K562 (cell line): Measurements from ENCODE around the gene IGF2R. TPM values are rescaled to one million over a fixed set of nuclear protein-coding genes. Genes with fewer than 3 reads are reported as not detected.

Experiments used
- ATAC-seq: fragments of 200-7000 bp; cut with Tn5 transposase; 3 replicates; pipeline ENCODE4 v1.9.1; 2020; ENCODE audit warnings: moderate library complexity
- BruUV-seq: library from RNA; stranded (reverse); fragments of 400-500 nt; replicated peaks from 2 replicates; lab custom pipeline; 2021; lab: Mats Ljungman, UMichigan
- CTCF ChIA-PET: fragments of 300-600 bp; formaldehyde crosslinking; extraction: SDS; loops from one replicate; lab custom pipeline; 2021; ENCODE audit warnings: low intra/inter-chr PET ratio; lab: Yijun Ruan, JAX
- POLR2A ChIA-PET: fragments of 300-600, 350-650 bp; sonication (Branson Sonifier 250); formaldehyde crosslinking; extraction: SDS; loops from one replicate; lab custom pipeline; 2021; ENCODE audit warnings: antibody characterized with exemption, inconsistent platforms; lab: Yijun Ruan, JAX
- DNase-seq, 4 experiments: peaks; one replicate each; pipeline versions ENCODE4 v3.0.0 to v3.0.0-alpha.2; 2011 to 2018; ENCODE audit warnings: low spot score in 3 of 4, mixed read lengths in 3 of 4; ENCODE audit errors: extremely low read depth in 1 of 4
- FAIRE-seq: peaks from 2 replicates; lab custom pipeline; 2011; peaks lifted over from hg19 to GRCh38; lab: Jason Lieb, UNC
- H2AFZ ChIP-seq: 2 replicates; pipeline ENCODE4 v1.6.0; 2011; ENCODE audit warnings: low read depth, low read length, control low read depth, inconsistent platforms
- H3K27ac ChIP-seq: fragments of 200-600 bp; 3 replicates; pipeline ENCODE4 v1.8.0; 2011; ENCODE audit warnings: low read depth, mild to moderate bottlenecking, control low read depth, inconsistent platforms, low read length, moderate library complexity, mixed read lengths; ENCODE audit errors: extremely low read depth
- H3K27me3 ChIP-seq, 2 experiments: fragments of 300-600 bp in 1 of 2; 2 replicates in 1 of 2; 3 replicates in 1 of 2; pipeline versions ENCODE4 v1.6.0 to v1.8.0; 2011; ENCODE audit warnings: inconsistent platforms in 2 of 2, low read length in 2 of 2, mild to moderate bottlenecking in 1 of 2, mixed read lengths in 1 of 2, moderate library complexity in 1 of 2; ENCODE audit not compliant: control insufficient read depth in 2 of 2, insufficient read depth in 2 of 2
- H3K36me3 ChIP-seq: fragments of 300-600 bp; 3 replicates; pipeline ENCODE4 v1.8.0; 2011; ENCODE audit warnings: mild to moderate bottlenecking, low read length, inconsistent platforms; ENCODE audit not compliant: control insufficient read depth, insufficient read depth
- H3K4me1 ChIP-seq, 2 experiments: fragments of 200-600 bp in 1 of 2; replicated peaks in 1 of 2; 2 replicates in 1 of 2; 3 replicates in 1 of 2; pipeline versions ENCODE4 v1.5.1 to v1.8.0; 2011; ENCODE audit warnings: inconsistent platforms in 2 of 2, low read length in 2 of 2, mild to moderate bottlenecking in 1 of 2, mixed read lengths in 1 of 2, moderate library complexity in 1 of 2; ENCODE audit not compliant: control insufficient read depth in 2 of 2, insufficient read depth in 2 of 2
- H3K4me2 ChIP-seq: 2 replicates; pipeline ENCODE4 v1.6.1; 2011; ENCODE audit warnings: low read length, control low read depth, inconsistent platforms, mixed read lengths; ENCODE audit not compliant: insufficient read depth
- H3K4me3 ChIP-seq: fragments of 200-600 bp; sonication (generic), shearing (Covaris generic); 2 replicates; pipeline ENCODE4 v1.5.1; 2016; ENCODE audit warnings: control low read depth, inconsistent platforms
- H3K79me2 ChIP-seq: fragments of 200-600 bp; 3 replicates; pipeline ENCODE4 v1.8.0; 2011; ENCODE audit warnings: low read length, inconsistent platforms; ENCODE audit not compliant: control insufficient read depth, insufficient read depth
- H3K9ac ChIP-seq, 2 experiments: 2 replicates each; pipeline versions ENCODE4 v1.6.0 to v1.6.1; 2011; ENCODE audit warnings: low read depth in 2 of 2, low read length in 2 of 2, control low read depth in 1 of 2, inconsistent platforms in 1 of 2, mild to moderate bottlenecking in 1 of 2, mixed read lengths in 1 of 2; ENCODE audit not compliant: insufficient read depth in 1 of 2
- H3K9me1 ChIP-seq: one replicate; pipeline ENCODE4 v1.6.0; 2011; ENCODE audit warnings: inconsistent platforms, mild to moderate bottlenecking, low read length, moderate library complexity; ENCODE audit not compliant: control insufficient read depth, insufficient read depth
- H3K9me3 ChIP-seq: replicated peaks from 2 replicates; pipeline ENCODE4 v1.5.1; 2011; ENCODE audit warnings: low read depth, low read length, inconsistent platforms; ENCODE audit not compliant: control insufficient read depth, insufficient read depth
- H4K20me1 ChIP-seq: replicated peaks from 2 replicates; pipeline ENCODE4 v1.6.1; 2011; ENCODE audit warnings: low read length, inconsistent platforms, mixed read lengths; ENCODE audit not compliant: control insufficient read depth, insufficient read depth
- HNRNPUL1 ChIP-seq: fragments of 200-400 bp; formaldehyde crosslinking; IDR thresholded peaks from 2 replicates; pipeline ENCODE4 v1.6.1; 2017; ENCODE audit warnings: low read length
- HOXB6 ChIP-seq: fragments of 250-450 bp; sonication (Bioruptor Pico); IDR thresholded peaks from 2 replicates; pipeline ENCODE4 v1.5.1; 2022; ENCODE audit warnings: mild to moderate bottlenecking, borderline replicate concordance
- POLR2G ChIP-seq: fragments of 200-400 bp; formaldehyde crosslinking; IDR thresholded peaks from 2 replicates; pipeline ENCODE4 v1.6.1; 2017; ENCODE audit warnings: low read depth, mild to moderate bottlenecking, antibody characterized with exemption, low read length, moderate library complexity
- SREBF1 ChIP-seq: fragments of 150-350 bp; IDR thresholded peaks from 2 replicates; pipeline ENCODE4 v1.6.1; 2014; ENCODE audit warnings: antibody characterized with exemption, low read depth, low read length, borderline replicate concordance
- SRSF9 ChIP-seq: fragments of 200-400 bp; formaldehyde crosslinking; IDR thresholded peaks from 2 replicates; pipeline ENCODE4 v1.6.1; 2017; ENCODE audit warnings: low read depth, low read length, borderline replicate concordance
- WGBS: fragments of 100-300 bp; shearing (Covaris generic); methylation state at CpG from one replicate; pipeline ENCODE4 v1.1.6; 2016; ENCODE audit warnings: low coverage, mixed read lengths; ENCODE audit not compliant: insufficient coverage; ENCODE audit errors: missing lambda C conversion rate; 5-methylcytosine and 5-hydroxymethylcytosine counted together
- in situ Hi-C: fragments of 300-500 bp; cut with MboI; formaldehyde crosslinking; loops from 4 replicates; pipeline ENCODE4 v1.15.0; 2018; ENCODE audit warnings: inconsistent platforms, mixed read lengths
- intact Hi-C: fragments of 100-400 bp; cut with micrococcal nuclease; formaldehyde crosslinking; loops from 2 replicates; pipeline ENCODE4 v1.14.2; 2022
- polyA plus RNA-seq, 8 experiments: library from polyadenylated mRNA; depleted of rRNA in 4 of 8; stranded (reverse) in 5 of 8; unstranded in 3 of 8; fragments of >200 nt; fragmentation: Nextera tagmentation in 2 of 8; fragmentation: Illumina TruSeq in 1 of 8; extraction: Ambion mirVana in 2 of 8; extraction: Trizol in 1 of 8; gene quantifications; 2 replicates each; pipeline versions ENCODE4 v1.2.1 to v1.2.3, GENCODE V29; 2011 to 2014; ENCODE audit warnings: inconsistent platforms in 1 of 8, missing spikeins in 1 of 8
- total RNA-seq, 7 experiments: library from RNA; depleted of rRNA in 6 of 7; stranded (reverse); fragments of >200 nt in 6 of 7; fragmentation: Illumina TruSeq in 2 of 7; extraction: Trizol in 2 of 7; gene quantifications; 2 replicates each; pipeline versions ENCODE4 v1.2.1 to v1.2.3, GENCODE V29; 2011 to 2021; ENCODE audit warnings: low replicate concordance in 1 of 7
- TF ChIP-seq, protein P1 (sequence below), 3 experiments: IDR thresholded peaks in 2 of 3; conservative IDR thresholded peaks in 1 of 3; 2 replicates each; pipeline ENCODE4 v1.5.1; 2011 to 2012; ENCODE audit warnings: low read length in 3 of 3, mild to moderate bottlenecking in 3 of 3, control low read depth in 2 of 3, improper control_type of control experiment in 1 of 3, inconsistent platforms in 1 of 3, low read depth in 1 of 3, mixed read lengths in 1 of 3, moderate library complexity in 1 of 3; ENCODE audit not compliant: insufficient read depth in 2 of 3
- TF ChIP-seq, protein P2 (sequence below): fragments of 200-800 bp; sonication (Bioruptor generic); IDR thresholded peaks from 2 replicates; pipeline ENCODE4 v1.6.1; 2016; ENCODE audit warnings: missing genetic modification characterization, missing compliant biosample characterization
- TF ChIP-seq, protein P3 (sequence below): fragments of 250-450 bp; sonication (Bioruptor Pico); IDR thresholded peaks from 2 replicates; pipeline ENCODE4 v1.5.0; 2020; ENCODE audit warnings: mild to moderate bottlenecking

IGF2R gene
- total and polyA plus RNA-seq, 9 of the 15 experiments (the other 6 are each of a cell fraction or from before 2014, with no cell fraction given), result 3.5 to 92.3 (median 34.5) TPM

DNA sequence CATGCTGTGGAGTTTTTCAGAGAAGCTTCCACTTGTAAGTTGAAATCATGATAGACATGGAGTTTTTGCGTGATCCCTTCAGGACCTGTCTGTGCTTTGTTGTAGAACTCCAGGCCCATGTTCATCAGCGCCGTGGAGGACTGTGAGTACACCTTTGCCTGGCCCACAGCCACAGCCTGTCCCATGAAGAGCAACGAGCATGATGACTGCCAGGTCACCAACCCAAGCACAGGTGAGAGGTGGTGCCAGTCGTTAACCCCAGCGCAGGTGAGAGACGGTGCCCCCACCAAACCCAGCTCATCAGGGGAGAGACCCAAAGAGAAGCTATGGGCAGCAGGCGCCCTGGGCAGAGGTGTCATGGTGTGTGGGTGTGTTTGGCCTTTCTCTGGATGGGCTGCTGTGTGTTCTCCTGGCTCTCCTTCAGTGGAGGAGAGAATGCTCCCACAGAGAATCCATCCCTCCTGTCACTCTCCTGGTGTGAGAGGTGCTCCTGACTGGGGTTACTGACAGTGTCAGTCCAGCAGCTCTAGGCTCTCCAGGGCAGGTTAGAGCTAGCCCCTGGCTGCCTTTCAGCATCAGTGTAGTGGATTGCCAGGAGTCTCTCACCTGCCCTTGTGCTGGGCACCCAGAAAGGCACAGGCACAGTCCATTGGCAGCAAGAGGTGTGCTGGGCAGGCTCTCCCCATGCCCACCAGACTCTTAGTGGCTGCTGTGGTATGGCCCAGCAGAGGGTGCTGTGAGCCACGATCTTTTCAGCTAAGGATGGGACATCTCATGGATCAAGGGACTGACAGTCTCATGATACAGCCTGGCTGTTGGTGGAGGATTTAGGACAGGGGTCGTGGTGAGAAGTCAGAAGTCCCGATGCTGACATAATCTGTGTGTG lies 103.2 kb downstream of the IGF2R start:
- CTCF ChIA-PET, result interaction anchor here (0.7 kb wide), 1 partner anchor 383 kb away, joined by 4 read pairs; no protein-coding TSS in a partner anchor
- POLR2A ChIA-PET, result interaction anchor here (0.8 to 1.2 kb wide), 4 partner anchors 16 to 1260 kb away, joined by 3 to 4 read pairs (median 3); no protein-coding TSS in a partner anchor
- Histone ChIP-seq H2AFZ (no peak overlapping the region), H3K9me1 (no peaks in the 10 kb centered on the region), H3K27me3 (no peaks in the 10 kb centered on the region), H3K9me3 (no peaks in the 10 kb centered on the region), H4K20me1 (no peaks in the 10 kb centered on the region), H3K4me2 (no peak overlapping the region), H3K79me2 (no peaks in the 10 kb centered on the region), H3K4me1 (no peaks in the 10 kb centered on the region), H3K4me3 (no peak overlapping the region), H3K36me3 (peaks cover 98% of the 10 kb centered on the region), H3K27ac (no peak overlapping the region), H3K9ac (no peak overlapping the region)
- FAIRE-seq, result no peak
- intact Hi-C loops, result no loop called here
- in situ Hi-C loops, result no loop called here
- peak in 1 of 4 experiments; percentile 11 for DNase-seq
- ATAC-seq, result peak; percentile 65
- WGBS, result 93% methylated on average over 11 of the region's 11 CpGs
- BruUV-seq, result no TSS peak
- TF ChIP-seq, protein P1, sequence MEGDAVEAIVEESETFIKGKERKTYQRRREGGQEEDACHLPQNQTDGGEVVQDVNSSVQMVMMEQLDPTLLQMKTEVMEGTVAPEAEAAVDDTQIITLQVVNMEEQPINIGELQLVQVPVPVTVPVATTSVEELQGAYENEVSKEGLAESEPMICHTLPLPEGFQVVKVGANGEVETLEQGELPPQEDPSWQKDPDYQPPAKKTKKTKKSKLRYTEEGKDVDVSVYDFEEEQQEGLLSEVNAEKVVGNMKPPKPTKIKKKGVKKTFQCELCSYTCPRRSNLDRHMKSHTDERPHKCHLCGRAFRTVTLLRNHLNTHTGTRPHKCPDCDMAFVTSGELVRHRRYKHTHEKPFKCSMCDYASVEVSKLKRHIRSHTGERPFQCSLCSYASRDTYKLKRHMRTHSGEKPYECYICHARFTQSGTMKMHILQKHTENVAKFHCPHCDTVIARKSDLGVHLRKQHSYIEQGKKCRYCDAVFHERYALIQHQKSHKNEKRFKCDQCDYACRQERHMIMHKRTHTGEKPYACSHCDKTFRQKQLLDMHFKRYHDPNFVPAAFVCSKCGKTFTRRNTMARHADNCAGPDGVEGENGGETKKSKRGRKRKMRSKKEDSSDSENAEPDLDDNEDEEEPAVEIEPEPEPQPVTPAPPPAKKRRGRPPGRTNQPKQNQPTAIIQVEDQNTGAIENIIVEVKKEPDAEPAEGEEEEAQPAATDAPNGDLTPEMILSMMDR (IDR thresholded peaks at IDR 0.05 in 2 of 3, conservative IDR thresholded peaks at IDR 0.05 in 1 of 3; ENCODE audit: insufficient read depth in 2 of 3, low read depth in 1 of 3, low read length in 3 of 3), result peak; percentile 12 to 56 (median 36); a peak in 5 of 6 replicates
- TF ChIP-seq SREBF1 (no peak), POLR2G (0 out of 2 replicates have a peak, but pooled peaks have one; percentile 20), SRSF9 (no peak), HOXB6 (CRISPR knock-in tag) (no peak), HNRNPUL1 (no peak)
- TF ChIP-seq, protein P2, sequence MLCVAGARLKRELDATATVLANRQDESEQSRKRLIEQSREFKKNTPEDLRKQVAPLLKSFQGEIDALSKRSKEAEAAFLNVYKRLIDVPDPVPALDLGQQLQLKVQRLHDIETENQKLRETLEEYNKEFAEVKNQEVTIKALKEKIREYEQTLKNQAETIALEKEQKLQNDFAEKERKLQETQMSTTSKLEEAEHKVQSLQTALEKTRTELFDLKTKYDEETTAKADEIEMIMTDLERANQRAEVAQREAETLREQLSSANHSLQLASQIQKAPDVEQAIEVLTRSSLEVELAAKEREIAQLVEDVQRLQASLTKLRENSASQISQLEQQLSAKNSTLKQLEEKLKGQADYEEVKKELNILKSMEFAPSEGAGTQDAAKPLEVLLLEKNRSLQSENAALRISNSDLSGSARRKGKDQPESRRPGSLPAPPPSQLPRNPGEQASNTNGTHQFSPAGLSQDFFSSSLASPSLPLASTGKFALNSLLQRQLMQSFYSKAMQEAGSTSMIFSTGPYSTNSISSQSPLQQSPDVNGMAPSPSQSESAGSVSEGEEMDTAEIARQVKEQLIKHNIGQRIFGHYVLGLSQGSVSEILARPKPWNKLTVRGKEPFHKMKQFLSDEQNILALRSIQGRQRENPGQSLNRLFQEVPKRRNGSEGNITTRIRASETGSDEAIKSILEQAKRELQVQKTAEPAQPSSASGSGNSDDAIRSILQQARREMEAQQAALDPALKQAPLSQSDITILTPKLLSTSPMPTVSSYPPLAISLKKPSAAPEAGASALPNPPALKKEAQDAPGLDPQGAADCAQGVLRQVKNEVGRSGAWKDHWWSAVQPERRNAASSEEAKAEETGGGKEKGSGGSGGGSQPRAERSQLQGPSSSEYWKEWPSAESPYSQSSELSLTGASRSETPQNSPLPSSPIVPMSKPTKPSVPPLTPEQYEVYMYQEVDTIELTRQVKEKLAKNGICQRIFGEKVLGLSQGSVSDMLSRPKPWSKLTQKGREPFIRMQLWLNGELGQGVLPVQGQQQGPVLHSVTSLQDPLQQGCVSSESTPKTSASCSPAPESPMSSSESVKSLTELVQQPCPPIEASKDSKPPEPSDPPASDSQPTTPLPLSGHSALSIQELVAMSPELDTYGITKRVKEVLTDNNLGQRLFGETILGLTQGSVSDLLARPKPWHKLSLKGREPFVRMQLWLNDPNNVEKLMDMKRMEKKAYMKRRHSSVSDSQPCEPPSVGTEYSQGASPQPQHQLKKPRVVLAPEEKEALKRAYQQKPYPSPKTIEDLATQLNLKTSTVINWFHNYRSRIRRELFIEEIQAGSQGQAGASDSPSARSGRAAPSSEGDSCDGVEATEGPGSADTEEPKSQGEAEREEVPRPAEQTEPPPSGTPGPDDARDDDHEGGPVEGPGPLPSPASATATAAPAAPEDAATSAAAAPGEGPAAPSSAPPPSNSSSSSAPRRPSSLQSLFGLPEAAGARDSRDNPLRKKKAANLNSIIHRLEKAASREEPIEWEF (CRISPR knock-in tag), result no peak
- TF ChIP-seq, protein P3, sequence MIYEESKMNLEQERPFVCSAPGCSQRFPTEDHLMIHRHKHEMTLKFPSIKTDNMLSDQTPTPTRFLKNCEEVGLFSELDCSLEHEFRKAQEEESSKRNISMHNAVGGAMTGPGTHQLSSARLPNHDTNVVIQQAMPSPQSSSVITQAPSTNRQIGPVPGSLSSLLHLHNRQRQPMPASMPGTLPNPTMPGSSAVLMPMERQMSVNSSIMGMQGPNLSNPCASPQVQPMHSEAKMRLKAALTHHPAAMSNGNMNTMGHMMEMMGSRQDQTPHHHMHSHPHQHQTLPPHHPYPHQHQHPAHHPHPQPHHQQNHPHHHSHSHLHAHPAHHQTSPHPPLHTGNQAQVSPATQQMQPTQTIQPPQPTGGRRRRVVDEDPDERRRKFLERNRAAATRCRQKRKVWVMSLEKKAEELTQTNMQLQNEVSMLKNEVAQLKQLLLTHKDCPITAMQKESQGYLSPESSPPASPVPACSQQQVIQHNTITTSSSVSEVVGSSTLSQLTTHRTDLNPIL, result no peak
